ENCODE results near the gene L3MBTL1.
A peak's percentile ranks its signal among the peaks of the same experiment; 100 is the strongest.

Gene L3MBTL1

GRCh38 chr20:43506238-43506637, 1.3 kb upstream of the L3MBTL1 start:
- DNase-seq (ENCODE audit: low spot score), result no peak

GRCh38 chr20:43508106-43508505, 609 bp downstream of the L3MBTL1 start:
- peak; percentile 49 for DNase-seq (ENCODE audit: low spot score)

GRCh38 chr20:43508604-43509040, 1.1 kb downstream of the L3MBTL1 start:
- DNase-seq (ENCODE audit: low spot score), result peak; percentile 50

DNA sequence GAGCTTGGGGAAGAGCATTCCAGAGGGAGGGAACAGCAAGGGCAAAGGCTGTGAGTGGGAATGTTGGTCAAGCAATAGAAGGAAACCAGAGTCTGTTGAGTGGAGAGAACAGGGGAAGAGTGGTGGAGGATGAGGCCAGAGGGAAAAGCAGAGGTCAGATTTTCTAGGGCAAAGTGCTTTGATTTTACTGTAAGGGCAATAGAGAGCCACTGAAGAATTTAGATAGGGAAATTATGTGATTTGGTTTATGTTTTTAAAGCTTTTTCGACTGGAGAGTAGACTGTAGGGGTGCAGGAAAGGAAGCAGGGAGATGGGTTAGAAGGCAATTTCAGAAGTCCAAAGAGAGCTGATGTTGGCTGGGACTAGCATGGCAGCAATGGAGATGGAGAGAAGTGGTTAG, 4.4 kb downstream of the L3MBTL1 start:
- DNase-seq (ENCODE audit: low spot score), result no peak

GRCh38 chr20:43513372-43513930, 6.0 kb downstream of the L3MBTL1 start:
- DNase-seq (ENCODE audit: low spot score), result no peak

GRCh38 chr20:43513931-43514647, 6.6 kb downstream of the L3MBTL1 start:
- peak; percentile 96 for DNase-seq (ENCODE audit: low spot score)

DNA sequence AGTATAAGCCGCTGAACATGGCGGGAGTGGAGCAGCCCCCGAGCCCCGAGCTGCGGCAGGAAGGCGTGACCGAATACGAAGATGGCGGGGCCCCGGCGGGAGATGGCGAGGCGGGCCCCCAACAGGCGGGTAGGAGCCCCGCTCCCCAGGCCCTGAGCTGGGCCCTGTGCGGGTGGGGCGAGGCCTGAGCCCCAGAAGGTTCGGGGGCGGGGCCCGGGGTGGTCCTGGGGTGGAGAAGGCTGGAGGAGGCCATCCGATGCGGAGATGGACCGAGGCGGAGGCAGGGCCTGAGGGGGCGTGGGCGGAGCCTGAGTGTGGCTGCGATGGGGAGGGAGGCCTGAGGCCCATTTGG, 7.1 kb downstream of the L3MBTL1 start:
- no peak for DNase-seq (ENCODE audit: low spot score)

DNA sequence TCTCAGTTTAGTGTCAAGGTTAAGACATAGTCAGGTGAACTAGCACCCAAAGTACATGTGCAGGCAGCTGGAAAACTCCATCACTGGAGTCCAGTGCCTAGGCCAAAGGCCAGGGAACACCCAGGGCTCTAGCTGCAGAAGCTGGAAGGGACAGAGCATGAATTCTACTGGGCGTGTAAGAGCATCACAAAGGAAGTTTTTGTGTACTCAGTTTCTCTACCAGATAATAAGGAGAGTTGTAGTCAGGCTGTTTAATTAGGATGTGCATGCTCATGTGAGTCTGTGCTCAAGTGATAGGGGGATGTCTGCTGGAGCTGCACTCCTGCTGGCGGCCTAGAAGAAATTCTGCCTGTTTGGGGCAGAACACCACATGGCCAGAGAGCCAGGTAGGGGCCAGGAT, 8.1 kb downstream of the L3MBTL1 start:
- DNase-seq (ENCODE audit: low spot score), result no peak

DNA sequence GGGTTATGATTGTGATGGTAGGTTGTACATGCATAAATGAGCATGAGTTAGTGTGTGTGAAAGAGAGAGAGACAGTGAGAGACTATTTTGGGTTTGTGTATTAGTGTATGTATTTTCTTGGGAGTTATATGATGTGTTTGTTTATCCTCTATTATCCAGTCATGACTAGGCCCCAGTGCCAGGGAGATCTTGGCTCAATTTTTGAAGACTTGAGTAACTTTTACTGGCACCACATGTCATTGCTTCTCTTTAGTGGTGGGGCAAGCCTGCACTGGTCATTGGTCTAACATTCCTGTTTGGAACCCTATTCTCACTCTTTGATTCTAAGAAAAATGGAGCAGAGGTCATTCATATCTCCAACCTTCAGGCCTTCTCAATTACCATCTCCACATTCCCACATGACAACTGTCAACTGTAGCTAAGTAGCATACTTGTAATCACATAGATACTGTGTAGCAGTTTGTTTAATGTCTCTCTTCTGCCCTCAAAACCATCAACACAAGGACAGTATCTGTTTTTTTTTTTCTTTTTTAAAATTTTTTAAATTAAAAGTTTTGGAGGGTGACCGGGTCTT, 8.8 kb downstream of the L3MBTL1 start:
- DNase-seq (ENCODE audit: low spot score), result no peak

DNA sequence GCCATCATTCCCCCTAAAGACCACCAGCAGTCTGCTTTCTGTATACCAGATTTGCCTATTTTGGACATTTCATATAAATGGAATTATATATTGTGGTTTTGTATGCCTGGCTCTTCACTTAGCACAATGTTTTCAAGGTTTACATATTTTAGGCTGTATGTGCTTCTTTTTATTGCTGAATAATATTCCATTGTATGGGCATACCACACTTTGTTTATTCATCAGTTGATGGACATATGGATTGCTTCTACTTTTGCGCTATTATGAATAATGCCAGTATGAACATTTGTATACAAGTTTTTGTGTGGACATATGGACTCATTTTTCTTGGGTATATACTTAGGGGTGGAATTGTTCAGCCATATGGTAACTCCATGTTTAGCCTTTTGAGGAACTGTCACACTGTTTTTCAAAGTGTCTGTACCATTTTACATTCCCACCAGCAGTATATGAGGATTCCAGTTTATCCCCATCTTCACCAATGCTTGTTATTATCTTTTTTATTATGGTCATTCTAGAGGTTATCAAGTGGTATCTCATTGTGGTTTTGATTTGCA, 12.7 kb downstream of the L3MBTL1 start:
- no peak for DNase-seq (ENCODE audit: low spot score)

- DNase-seq (ENCODE audit: low spot score), result no peak
These were observed 17.5 kb downstream of the L3MBTL1 start for GRCh38 chr20:43525021-43525420.

DNA sequence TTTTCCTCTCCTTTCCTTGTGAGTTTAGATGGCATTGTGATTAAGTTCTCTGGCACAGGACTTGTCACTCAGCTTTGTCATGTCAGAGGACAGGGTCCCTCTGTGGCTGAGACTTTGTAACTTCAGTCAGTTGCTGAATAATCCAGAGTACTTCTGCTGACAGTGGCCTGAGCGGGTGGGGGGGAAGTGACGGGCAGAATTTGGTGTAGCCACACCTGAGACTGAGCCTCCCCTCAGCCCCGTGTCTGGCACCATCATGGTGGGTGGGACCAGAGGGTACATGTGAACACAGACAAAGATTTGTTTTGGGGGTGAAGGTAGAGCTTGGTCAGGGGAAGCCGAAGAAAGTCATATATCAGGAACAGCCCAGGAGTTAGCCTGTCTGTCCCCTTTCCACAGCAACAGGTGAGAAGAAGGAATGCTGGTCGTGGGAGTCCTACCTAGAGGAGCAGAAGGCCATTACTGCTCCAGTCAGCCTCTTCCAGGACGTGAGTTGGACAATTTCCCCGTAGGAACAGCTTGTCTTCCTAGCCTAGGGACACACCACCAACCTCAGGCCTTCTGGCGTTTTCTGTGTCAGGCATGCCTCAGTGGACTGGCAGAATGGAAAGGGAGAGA, 20.9 kb downstream of the L3MBTL1 start:
- DNase-seq (ENCODE audit: low spot score), result no peak

- no peak for DNase-seq (ENCODE audit: low spot score)
These were observed 21.6 kb downstream of the L3MBTL1 start for GRCh38 chr20:43529051-43529450.

- no peak for DNase-seq (ENCODE audit: low spot score)
These were observed 22.1 kb downstream of the L3MBTL1 start for GRCh38 chr20:43529457-43530153.

- no peak for DNase-seq (ENCODE audit: low spot score)
These were observed 23.0 kb downstream of the L3MBTL1 start for GRCh38 chr20:43530321-43531090.

DNA sequence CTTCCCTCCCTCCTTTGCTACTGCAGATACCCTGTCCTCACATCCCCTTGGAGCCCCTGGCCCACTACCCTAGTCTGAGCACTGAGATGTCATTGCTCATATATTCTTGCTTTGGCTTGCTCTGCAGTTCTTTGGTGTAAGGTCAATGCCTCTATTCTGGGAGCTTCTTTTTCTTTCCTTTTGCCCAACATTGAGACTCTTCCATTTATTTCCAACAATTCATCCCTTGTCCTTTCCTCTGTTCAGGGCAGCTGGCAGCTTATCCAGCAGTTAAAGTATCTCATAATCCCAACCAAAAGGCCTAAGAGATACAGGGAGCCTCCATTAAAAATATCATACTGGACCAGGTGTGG, 23.6 kb downstream of the L3MBTL1 start:
- DNase-seq (ENCODE audit: low spot score), result no peak

DNA sequence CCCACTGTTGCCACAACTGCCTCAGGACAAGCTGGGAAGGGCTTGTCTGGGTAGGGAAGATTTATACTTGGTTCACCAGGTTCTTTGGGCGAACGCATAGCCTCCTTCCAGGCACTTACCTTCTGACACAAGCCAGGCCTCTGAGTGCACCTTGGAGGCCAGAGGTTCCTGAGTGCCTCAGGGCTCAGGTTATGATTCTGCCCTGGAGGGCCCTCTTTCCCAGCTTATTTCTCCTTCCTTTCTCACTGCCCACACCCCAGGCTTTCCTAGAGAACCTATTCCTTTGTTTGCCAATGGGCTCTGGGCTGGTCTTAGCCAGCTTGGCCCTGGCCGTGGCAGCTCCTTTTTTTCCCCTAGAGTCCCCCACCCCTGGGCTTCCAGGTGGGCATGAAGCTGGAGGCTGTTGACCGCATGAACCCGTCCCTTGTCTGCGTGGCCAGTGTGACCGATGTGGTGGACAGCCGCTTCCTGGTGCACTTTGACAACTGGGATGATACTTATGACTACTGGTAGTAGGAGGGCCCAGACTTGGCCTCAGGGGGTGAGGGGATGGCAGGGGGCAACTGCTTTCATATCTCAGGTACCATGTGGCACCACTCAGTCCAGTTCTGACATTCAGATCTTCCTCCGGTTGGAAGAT, 25.0 kb downstream of the L3MBTL1 start:
- DNase-seq (ENCODE audit: low spot score), result no peak

GRCh38 chr20:43533060-43533459, 25.6 kb downstream of the L3MBTL1 start:
- no peak for DNase-seq (ENCODE audit: low spot score)

DNA sequence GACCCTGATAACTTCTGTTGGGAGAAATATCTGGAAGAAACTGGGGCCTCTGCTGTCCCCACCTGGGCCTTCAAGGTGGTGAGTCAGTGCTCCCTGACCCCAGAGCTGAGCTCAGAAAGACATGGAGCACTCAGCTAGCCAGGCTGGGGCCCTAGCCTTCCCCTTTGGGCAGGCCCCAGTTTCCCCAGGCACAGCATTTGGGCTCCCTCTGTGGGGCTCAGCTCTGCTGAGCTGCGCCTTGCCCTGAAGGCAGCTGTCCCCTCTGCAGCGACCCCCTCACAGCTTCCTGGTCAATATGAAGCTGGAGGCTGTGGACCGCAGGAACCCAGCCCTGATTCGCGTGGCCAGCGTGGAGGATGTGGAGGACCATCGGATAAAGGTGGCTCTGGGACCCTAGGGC, 26.5 kb downstream of the L3MBTL1 start:
- DNase-seq (ENCODE audit: low spot score), result no peak

DNA sequence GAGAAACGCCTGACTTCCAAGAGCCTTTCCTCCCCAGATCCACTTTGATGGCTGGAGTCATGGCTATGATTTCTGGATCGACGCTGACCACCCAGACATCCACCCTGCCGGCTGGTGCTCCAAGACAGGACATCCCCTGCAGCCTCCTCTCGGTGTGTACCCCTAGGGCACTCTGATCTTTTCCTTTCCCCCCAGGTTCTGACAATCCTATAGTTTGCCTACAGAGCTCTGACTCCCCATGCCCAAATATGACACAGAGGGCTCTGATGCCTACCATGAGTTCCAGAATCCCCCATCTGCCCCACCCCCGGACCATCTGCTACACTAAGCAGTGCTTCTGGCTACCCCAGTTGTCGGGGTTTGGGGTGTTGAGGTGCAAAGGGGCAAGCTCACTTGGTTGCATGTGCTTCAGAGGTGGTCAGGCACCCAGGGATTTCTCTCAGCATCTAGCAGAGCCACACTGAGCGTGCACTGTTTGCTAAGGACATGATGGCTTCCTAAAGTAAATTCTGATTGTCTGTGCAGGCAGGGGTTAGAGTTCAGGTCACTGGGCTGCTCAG, 27.4 kb downstream of the L3MBTL1 start:
- no peak for DNase-seq (ENCODE audit: low spot score)

Data from ecto neural progenitor cell (in vitro differentiated cells).